Colonic mucosa (tissue), 4 donors: ENCODE data around the gene IL17D. TPM values are rescaled to one million over a fixed set of nuclear protein-coding genes. Genes with fewer than 3 reads are reported as not detected.

Source experiments
- DNase-seq: peaks from one replicate; pipeline ENCODE4 v3.0.0-alpha.2; 2020
- H3K27ac ChIP-seq: fragments of 200-600 bp; one replicate; pipeline ENCODE4 v1.8.0; 2021
- H3K27me3 ChIP-seq: fragments of 200-600 bp; one replicate; pipeline ENCODE4 v1.8.0; 2021
- H3K36me3 ChIP-seq: fragments of 200-600 bp; one replicate; pipeline ENCODE4 v1.8.0; 2021
- H3K4me1 ChIP-seq: fragments of 200-600 bp; one replicate; pipeline ENCODE4 v1.8.0; 2021; ENCODE audit warnings: mild to moderate bottlenecking
- H3K4me3 ChIP-seq: fragments of 200-600 bp; one replicate; pipeline ENCODE4 v1.8.0; 2021
- H3K9ac ChIP-seq, 2 donors: one replicate each; pipeline ENCODE4 v1.7.0; 2013; ENCODE audit warnings: control low read depth in 2 of 2, low read depth in 2 of 2, low read length in 2 of 2
- H3K9me3 ChIP-seq: fragments of 200-600 bp; one replicate; pipeline ENCODE4 v1.8.0; 2021
- intact Hi-C: fragments of 100-400 bp; cut with DNase I; formaldehyde crosslinking; loops from one replicate; pipeline ENCODE4 v1.14.1; 2022
- total RNA-seq, 2 donors: library from RNA; stranded (reverse); fragmentation: NEBNext Ultra II Directional in 1 of 2; extraction: Animal tissue kit (Norgen Biotek cat#: 25700) in 1 of 2; gene quantifications; one replicate each; pipeline ENCODE4 v1.2.1, GENCODE V29; 2021
- TF ChIP-seq, protein P1 (sequence below): fragments of 200-600 bp; IDR thresholded peaks from one replicate; pipeline ENCODE4 v1.8.0; 2022; ENCODE audit warnings: antibody characterized with exemption, mild to moderate bottlenecking
- donor health status: healthy.
- donor health status: DM: no; HTN: no; CAD: no.
- donor health status: DM: no; HTN: no; CAD: no.

Gene IL17D
- total RNA-seq, 2 donors from 2014 or later, result 0.49 to 0.93 TPM

DNA sequence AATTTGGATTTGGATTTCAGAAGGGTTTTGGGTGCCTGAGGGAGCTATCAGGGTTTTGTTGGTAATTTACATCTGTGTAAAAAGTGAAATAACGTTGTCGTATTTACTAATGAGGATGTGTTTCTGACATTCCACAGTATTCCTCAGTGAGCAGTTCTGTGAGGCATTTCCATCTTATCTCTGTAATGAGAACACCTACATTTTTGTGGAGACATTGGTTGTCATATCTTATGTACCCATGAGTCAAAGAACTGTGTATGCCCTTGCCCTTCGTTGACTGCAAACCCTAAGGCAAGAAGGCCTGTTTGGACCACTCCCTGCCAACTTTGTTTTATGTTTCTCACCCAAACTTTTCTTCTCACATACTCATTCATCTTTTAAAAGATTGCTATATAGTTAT is 14.2 kb upstream of the IL17D start:
- Histone ChIP-seq H3K27ac (no peak overlapping the region), H3K36me3 (no peaks in the 10 kb centered on the region), H3K4me3 (no peak overlapping the region), H3K9me3 (no peaks in the 10 kb centered on the region), H3K9ac (no peak overlapping the region), H3K4me1 (no peaks in the 10 kb centered on the region), H3K27me3 (no peaks in the 10 kb centered on the region)
- intact Hi-C loops, result no loop called here
- no peak for DNase-seq
- TF ChIP-seq, protein P1, sequence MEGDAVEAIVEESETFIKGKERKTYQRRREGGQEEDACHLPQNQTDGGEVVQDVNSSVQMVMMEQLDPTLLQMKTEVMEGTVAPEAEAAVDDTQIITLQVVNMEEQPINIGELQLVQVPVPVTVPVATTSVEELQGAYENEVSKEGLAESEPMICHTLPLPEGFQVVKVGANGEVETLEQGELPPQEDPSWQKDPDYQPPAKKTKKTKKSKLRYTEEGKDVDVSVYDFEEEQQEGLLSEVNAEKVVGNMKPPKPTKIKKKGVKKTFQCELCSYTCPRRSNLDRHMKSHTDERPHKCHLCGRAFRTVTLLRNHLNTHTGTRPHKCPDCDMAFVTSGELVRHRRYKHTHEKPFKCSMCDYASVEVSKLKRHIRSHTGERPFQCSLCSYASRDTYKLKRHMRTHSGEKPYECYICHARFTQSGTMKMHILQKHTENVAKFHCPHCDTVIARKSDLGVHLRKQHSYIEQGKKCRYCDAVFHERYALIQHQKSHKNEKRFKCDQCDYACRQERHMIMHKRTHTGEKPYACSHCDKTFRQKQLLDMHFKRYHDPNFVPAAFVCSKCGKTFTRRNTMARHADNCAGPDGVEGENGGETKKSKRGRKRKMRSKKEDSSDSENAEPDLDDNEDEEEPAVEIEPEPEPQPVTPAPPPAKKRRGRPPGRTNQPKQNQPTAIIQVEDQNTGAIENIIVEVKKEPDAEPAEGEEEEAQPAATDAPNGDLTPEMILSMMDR, result no peak

DNA sequence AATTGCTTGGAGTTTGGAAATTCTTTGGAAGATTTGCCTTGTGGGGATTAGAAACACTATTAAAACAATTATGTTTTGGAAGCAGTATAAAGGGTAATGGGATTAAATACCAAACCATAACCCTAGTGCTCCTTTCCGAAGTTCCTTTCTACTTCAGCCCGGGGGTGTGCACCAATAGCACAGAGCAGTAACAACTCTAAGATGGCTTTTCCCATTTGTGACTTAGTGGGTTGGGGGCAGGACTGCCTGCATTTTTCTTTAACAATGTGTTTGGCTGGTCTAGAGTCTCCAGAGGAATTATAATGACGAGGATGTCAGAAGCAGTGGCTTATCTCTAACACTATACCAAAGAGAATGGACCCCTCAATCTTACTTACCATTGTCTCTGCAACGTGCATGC is 11.9 kb upstream of the IL17D start:
- no peak for DNase-seq

DNA sequence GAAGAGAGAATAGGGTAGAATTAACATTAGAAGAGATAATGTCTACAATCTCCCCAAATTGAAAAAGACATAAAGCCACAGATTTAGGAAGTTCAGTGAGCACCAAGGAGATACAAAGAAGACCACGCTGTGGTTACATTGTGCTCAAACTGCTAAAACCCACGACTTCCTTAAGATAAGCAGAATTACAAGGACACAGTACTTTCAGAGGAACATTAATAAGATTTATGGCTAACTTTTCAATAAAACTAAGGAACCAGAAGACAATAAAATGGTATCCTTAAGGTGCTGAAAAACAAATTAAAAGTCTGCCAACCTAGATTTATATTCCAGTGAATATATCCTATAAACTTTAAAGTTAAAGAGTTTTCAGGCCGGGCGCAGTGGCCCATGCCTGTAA is 7.4 kb upstream of the IL17D start:
- intact Hi-C loops, result no loop called here
- Histone ChIP-seq H3K9me3 (no peaks in the 10 kb centered on the region), H3K36me3 (no peaks in the 10 kb centered on the region), H3K27me3 (no peaks in the 10 kb centered on the region), H3K27ac (no peak overlapping the region), H3K9ac (no peak overlapping the region), H3K4me1 (no peaks in the 10 kb centered on the region), H3K4me3 (no peak overlapping the region)
- DNase-seq, result no peak
- TF ChIP-seq, protein P1, result no peak

More for the DNA sequence above, 11.9 kb upstream of the IL17D start:
- Histone ChIP-seq H3K27ac (no peak overlapping the region), H3K9ac (no peak overlapping the region), H3K9me3 (no peaks in the 10 kb centered on the region), H3K27me3 (no peaks in the 10 kb centered on the region), H3K4me1 (no peaks in the 10 kb centered on the region), H3K4me3 (no peak overlapping the region), H3K36me3 (no peaks in the 10 kb centered on the region)
- TF ChIP-seq, protein P1, result no peak
- intact Hi-C loops, result no loop called here

DNA sequence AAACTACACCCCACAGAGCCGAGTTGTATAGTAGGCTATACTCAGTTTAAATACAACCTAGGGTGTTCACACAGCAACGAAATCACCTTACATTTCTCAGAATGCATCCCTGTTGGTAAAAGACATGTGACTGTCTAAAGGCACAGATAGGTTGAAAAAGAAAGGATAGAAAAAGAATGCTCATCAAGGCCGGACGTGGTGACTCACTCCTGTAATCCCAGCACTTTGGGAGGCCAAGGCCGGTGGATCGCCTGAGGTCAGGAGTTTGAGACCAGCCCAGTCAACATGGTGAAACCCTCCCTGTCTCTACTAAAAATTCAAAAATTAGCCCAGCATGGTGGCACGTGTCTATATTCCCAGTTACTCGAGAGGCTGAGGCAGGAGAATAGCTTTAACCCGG is 3.8 kb upstream of the IL17D start:
- DNase-seq, result no peak
- TF ChIP-seq, protein P1, result no peak

DNA sequence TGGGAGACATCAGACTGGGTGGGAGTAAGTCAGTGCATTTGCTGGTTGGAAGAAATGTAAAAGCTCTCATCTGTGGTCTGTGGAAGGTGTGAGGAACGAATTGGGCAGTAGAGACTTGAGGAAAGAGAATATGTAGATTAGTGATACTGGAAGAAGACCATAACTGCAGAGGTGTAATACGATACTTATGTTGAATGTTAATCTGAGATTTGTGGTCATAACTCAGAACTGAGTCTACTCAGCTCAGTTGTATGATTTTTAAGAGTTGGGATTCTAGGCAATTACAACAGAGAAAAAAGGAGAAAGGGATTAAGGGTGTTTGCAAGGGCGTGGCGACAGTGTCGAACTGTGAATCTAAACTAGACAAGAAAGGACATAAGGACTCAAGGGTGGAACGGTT is 3.2 kb upstream of the IL17D start:
- intact Hi-C loops, result no loop called here
- Histone ChIP-seq H3K27me3 (no peaks in the 10 kb centered on the region), H3K9me3 (no peaks in the 10 kb centered on the region), H3K4me3 (no peak overlapping the region), H3K27ac (no peak overlapping the region), H3K9ac (no peak overlapping the region), H3K36me3 (no peaks in the 10 kb centered on the region), H3K4me1 (no peaks in the 10 kb centered on the region)
- TF ChIP-seq, protein P1, result no peak
- DNase-seq, result no peak

More for the DNA sequence above, 3.8 kb upstream of the IL17D start:
- intact Hi-C loops, result no loop called here
- no peaks in the 10 kb centered on the region for H3K27me3 ChIP-seq
- no peak overlapping the region for H3K9ac ChIP-seq
- H3K36me3 ChIP-seq, result no peaks in the 10 kb centered on the region
- no peak overlapping the region for H3K4me3 ChIP-seq
- no peaks in the 10 kb centered on the region for H3K9me3 ChIP-seq
- H3K27ac ChIP-seq, result no peak overlapping the region
- H3K4me1 ChIP-seq, result no peaks in the 10 kb centered on the region

DNA sequence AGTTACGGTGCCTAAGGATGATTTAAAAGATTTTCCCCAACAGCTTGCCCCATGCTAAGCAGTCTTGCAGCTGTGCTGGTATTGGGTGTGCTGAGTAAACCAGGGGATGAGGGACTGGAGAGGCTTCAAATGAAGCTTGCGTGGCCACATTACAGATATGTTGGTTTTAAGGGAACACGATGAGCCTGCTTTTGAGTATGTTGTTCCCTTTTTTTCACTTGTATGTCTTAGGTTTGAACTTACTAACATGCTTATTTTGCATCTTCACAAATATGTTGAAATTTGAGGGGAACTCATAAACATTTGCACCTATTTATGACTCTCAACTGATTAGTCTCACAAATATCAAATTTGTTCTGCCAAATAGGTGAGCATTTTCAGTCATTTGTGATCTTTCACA is 2.0 kb upstream of the IL17D start:
- Histone ChIP-seq H3K27ac (no peak overlapping the region), H3K4me3 (no peak overlapping the region), H3K9me3 (no peaks in the 10 kb centered on the region), H3K4me1 (no peaks in the 10 kb centered on the region), H3K9ac (no peak overlapping the region), H3K36me3 (no peaks in the 10 kb centered on the region), H3K27me3 (no peaks in the 10 kb centered on the region)
- TF ChIP-seq, protein P1, result no peak
- DNase-seq, result no peak
- intact Hi-C loops, result no loop called here
